Germinal center (tissue), 1 donor: ENCODE data around the gene UCP1.
"Not testable (repeated sequence)": the region's sequence is repeated elsewhere in the genome, so short reads cannot be mapped to it uniquely, and the experiment has no call there.

Source experiments
- DNase-seq: peaks from one replicate; pipeline ENCODE4 v3.0.0; 2012; ENCODE audit warnings: mixed read lengths, low spot score

The UCP1 gene

DNA sequence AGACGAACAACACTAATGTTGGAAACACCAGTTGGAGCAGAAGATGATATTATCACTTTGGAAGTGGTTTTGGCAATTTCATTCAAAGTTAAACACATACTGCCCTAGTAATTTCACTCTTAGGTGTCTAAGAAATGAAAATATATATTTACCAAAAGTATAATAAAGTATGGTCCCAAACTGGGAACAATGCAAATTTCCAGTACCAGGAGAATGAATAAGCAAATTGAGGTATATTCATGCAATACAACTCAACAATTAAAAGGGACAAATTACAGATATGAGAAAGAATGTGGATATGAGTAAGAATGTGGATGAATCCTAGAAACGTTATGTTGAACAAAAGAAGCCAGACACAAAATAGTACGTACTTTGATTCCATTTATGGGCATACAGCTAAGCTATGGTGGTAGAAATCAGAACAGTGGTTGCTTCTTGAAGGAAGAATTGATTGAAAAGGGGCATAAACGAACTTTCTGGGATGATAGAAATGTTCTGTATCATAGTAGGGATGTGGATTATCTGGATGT lies 34.7 kb downstream of the UCP1 start:
- no peak for DNase-seq

DNA sequence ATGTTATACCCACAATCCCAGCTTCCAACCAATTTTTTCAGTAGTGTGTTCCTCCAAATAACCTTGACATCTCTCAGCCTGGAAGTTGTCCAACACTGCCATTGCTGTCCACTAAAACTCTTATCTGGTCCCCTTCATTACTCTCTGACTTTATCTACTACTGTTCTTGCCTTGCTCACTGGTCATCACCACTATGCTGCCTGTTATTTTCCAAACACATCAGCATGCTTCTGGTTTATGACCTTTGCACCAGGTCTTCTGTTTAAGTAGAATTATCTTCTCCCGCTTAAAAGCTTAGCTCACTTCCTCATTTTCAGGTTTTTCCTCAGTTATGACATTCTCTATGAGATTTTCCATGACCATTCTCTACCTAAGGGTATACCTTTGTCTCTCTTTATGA lies 39.3 kb downstream of the UCP1 start:
- no peak for DNase-seq

DNA sequence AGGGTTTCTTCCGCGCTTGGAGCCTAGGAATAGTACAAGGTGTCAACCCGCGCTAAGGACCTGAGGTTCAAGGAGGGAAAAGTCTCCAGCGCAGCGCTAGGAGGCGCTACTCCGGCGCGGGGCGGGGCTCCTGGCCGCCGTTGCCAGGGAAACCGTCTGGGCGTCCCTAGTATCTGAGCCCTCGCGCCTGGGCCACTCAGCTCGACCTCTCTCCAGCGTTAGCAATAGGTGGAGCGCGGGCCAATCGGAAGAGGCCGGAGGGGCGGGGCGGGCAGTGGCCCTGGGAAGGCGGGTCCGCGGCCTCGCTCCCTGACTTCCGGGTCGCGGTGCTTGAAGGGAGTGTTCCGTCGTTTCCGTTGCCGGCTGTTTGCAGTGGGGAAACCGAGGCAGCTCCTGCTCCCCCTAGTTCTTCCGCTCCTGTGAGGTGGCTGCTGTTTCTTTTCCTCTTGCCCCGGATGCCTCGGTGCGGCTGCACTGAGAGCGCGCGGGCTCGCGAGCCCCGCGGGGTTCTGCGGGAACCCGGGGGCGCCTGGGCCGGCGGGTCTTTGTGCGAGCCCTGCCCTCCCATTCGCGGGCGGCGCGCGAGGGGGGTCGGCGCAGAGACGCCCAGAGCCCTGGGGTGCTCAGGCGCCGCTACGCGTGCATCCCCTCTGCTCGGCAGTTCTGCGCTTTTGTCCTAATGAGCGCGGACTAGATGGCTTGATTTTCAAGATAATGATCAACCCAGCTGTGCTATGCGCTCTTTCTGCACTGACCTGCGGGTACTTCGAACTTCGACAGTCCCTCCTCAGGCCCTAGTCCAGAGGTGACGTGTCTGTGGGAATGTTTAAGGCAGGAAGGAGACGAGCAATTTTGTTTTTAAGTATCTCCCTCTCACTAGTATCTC lies 44.7 kb downstream of the UCP1 start, which contains the start of gene ELMOD2:
TSS of gene ELMOD2 (plus strand) at position 312 of the 886 bp plus-strand sequence. CDS start 1,261 bp downstream, outside the sequence.
- DNase-seq, result peak; percentile 99

DNA sequence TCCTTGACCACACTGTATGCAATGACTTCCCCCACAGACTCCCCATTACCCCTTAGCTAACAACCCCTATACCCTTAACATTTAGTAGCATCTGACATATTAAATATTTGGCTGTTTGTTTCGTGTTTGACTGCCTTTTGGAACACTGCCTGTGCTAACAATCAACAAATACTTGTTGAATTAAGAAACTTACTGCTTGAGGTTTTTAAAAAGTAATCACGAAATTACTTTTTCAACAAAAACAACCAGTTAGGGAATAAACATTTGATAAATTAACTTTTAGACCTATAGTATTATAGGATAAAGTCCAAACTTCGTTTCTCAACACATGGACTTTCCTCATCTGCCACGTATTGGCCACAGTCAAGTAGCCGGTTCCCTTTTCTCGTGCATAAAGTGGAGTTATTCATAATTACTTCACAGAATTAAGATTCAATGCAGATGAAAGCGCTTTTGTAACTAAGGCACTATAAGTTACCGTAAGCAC lies 45.3 kb downstream of the UCP1 start:
- DNase-seq, result peak; percentile 6

DNA sequence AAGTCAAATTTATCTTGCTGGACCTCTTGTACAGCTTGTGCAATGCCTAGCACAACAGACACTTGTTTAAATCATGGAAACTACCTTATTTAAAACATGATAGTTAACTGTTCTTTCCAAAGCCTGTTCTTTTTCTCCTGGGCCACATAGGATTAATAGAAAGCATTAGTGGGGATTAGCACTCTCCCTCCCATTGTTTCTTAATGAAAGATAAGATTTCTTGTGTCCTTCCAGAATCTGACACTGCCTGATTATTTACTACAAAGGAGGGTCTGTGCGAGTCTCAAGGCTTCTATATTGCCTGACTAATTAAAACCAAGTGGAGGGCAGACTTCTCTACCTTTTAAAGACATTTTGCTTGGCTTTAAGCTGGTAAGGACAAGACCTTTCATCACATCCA lies 53.3 kb downstream of the UCP1 start:
- no peak for DNase-seq

DNA sequence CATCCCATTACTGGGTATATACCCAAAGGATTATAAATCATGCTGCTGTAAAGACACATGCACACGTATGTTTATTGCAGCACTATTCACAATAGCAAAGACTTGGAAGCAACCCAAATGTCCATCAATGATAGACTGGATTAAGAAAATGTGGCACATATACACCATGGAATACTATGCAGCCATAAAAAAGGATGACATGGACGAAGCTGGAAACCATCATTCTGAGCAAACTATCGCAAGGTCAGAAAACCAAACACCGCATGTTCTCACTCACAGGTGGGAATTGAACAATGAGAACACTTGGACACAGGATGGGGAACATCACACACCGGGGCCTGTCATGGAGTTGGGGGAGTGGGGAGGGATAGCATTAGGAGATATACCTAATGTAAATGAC lies 55.0 kb downstream of the UCP1 start:
- not testable (repeated sequence) for DNase-seq
